Natural killer cell (primary cell): Measurements from ENCODE around the gene KAZN. TPM values are rescaled to one million over a fixed set of nuclear protein-coding genes. Genes with fewer than 3 reads are reported as not detected.

Experiments
- ATAC-seq, 3 donors: fragments of 150-1000 bp in 2 of 3; fragments of 200-7000 bp in 1 of 3; cut with Tn5 transposase; 1 replicate in 1 of 3; 2 replicates in 2 of 3; pipeline ENCODE4 v1.10.0; 2021; ENCODE audit warnings: mild to moderate bottlenecking in 2 of 3, moderate library complexity in 2 of 3
- DNase-seq, 2 donors: peaks; one replicate each; pipeline versions ENCODE4 v3.0.0 to v3.0.0-alpha.2; 2013 to 2021; ENCODE audit warnings: mixed read lengths in 1 of 2
- H3K27ac ChIP-seq: one replicate; pipeline ENCODE4 v1.5.1; 2013; ENCODE audit warnings: mild to moderate bottlenecking, low read length
- H3K27me3 ChIP-seq: one replicate; pipeline ENCODE4 v1.6.1; 2013; ENCODE audit warnings: low read length; ENCODE audit not compliant: control insufficient read depth, insufficient read depth
- H3K36me3 ChIP-seq: one replicate; pipeline ENCODE4 v1.6.1; 2013; ENCODE audit warnings: low read length; ENCODE audit not compliant: control insufficient read depth, insufficient read depth
- H3K4me1 ChIP-seq: one replicate; pipeline ENCODE4 v1.6.1; 2013; ENCODE audit warnings: low read length; ENCODE audit not compliant: control insufficient read depth, insufficient read depth
- H3K4me3 ChIP-seq: one replicate; pipeline ENCODE4 v1.5.1; 2013; ENCODE audit warnings: low read length
- H3K9me3 ChIP-seq: one replicate; pipeline ENCODE4 v1.6.1; 2013; ENCODE audit warnings: low read length; ENCODE audit not compliant: control insufficient read depth, insufficient read depth
- H3K27ac Mint-ChIP-seq, 2 donors: one replicate each; pipeline ENCODE4 v1.8.0; 2022; ENCODE audit warnings: mild to moderate bottlenecking in 2 of 2, mixed read lengths in 2 of 2, moderate library complexity in 1 of 2
- H3K27me3 Mint-ChIP-seq, 2 donors: one replicate each; pipeline ENCODE4 v1.8.0; 2022; ENCODE audit warnings: low read depth in 2 of 2, mixed read lengths in 2 of 2
- H3K36me3 Mint-ChIP-seq: one replicate; pipeline ENCODE4 v1.8.0; 2022; ENCODE audit warnings: mixed read lengths
- H3K4me1 Mint-ChIP-seq, 2 donors: one replicate each; pipeline ENCODE4 v1.8.0; 2022; ENCODE audit warnings: mixed read lengths in 2 of 2
- H3K4me3 Mint-ChIP-seq: one replicate; pipeline ENCODE4 v1.8.0; 2022; ENCODE audit warnings: mild to moderate bottlenecking, moderate library complexity, mixed read lengths
- H3K9me3 Mint-ChIP-seq, 2 donors: one replicate each; pipeline ENCODE4 v1.8.0; 2022; ENCODE audit warnings: mixed read lengths in 2 of 2
- WGBS: methylation state at CpG from one replicate; pipeline ENCODE4 v1.1.7; 2013; ENCODE audit warnings: missing lambda C conversion rate; ENCODE audit not compliant: insufficient coverage; 5-methylcytosine and 5-hydroxymethylcytosine counted together
- intact Hi-C: fragments of 100-400 bp; cut with micrococcal nuclease; formaldehyde crosslinking; loops from one replicate; pipeline ENCODE4 v1.14.2; 2022
- total RNA-seq, 4 donors: library from RNA; stranded (reverse); fragments of 120-200 nt in 1 of 4; gene quantifications; one replicate each; pipeline versions ENCODE4 v1.2.3 to v1.2.4, GENCODE V29; 2013 to 2022
- TF ChIP-seq, protein P1 (sequence below): fragments of 200-600 bp; IDR thresholded peaks from one replicate; pipeline ENCODE4 v1.8.0; 2022; ENCODE audit warnings: antibody characterized with exemption

The KAZN gene
- total RNA-seq, 3 donors from 2014 or later (not counting 1 experiment from before 2014, with no cell fraction given) = 1.2 to 2.0 (median 1.7) TPM

GRCh38 chr1:15148475-15148874 is 550.0 kb downstream of the KAZN start:
- no peaks in the 10 kb centered on the region for H3K9me3 Mint-ChIP-seq
- 89% methylated on average over 9 of the region's 9 CpGs for WGBS
- DNase-seq (no peak), ATAC-seq (no peak)
- Histone ChIP-seq H3K27me3 (peaks cover 20% of the 10 kb centered on the region), H3K4me3 (no peak overlapping the region), H3K27ac (no peak overlapping the region), H3K4me1 (peaks cover 12% of the 10 kb centered on the region), H3K9me3 (no peaks in the 10 kb centered on the region), H3K36me3 (no peaks in the 10 kb centered on the region)
- no peaks in the 10 kb centered on the region for H3K36me3 Mint-ChIP-seq
- TF ChIP-seq, protein P1, sequence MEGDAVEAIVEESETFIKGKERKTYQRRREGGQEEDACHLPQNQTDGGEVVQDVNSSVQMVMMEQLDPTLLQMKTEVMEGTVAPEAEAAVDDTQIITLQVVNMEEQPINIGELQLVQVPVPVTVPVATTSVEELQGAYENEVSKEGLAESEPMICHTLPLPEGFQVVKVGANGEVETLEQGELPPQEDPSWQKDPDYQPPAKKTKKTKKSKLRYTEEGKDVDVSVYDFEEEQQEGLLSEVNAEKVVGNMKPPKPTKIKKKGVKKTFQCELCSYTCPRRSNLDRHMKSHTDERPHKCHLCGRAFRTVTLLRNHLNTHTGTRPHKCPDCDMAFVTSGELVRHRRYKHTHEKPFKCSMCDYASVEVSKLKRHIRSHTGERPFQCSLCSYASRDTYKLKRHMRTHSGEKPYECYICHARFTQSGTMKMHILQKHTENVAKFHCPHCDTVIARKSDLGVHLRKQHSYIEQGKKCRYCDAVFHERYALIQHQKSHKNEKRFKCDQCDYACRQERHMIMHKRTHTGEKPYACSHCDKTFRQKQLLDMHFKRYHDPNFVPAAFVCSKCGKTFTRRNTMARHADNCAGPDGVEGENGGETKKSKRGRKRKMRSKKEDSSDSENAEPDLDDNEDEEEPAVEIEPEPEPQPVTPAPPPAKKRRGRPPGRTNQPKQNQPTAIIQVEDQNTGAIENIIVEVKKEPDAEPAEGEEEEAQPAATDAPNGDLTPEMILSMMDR = no peak
- no peak overlapping the region for H3K4me3 Mint-ChIP-seq
- intact Hi-C loops = no loop called here
- H3K4me1 Mint-ChIP-seq = no peaks in the 10 kb centered on the region
- H3K27me3 Mint-ChIP-seq = peaks cover 22 to 63% of the 10 kb centered on the region in 2 donors
- H3K27ac Mint-ChIP-seq = no peak overlapping the region

DNA sequence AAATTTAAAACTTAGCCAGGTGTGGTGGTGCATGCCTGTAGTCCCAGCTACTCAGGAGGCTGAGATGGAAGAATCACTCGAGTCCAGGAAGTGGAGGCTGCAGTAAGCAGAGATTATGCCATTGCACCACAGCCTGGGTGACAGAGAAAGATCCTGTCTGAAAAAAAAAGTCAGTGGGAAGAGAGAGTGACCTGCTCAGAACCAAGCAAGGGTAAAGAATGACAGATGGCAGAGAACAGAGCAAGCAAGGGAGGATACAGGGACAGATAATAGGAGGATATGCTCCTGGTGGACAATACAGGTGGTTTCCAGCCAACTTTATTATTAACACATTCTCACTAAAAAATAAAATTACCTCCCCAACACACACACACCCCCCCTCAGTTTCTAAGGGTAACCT is 550.5 kb downstream of the KAZN start:
- no peaks in the 10 kb centered on the region for H3K9me3 Mint-ChIP-seq
- intact Hi-C loops = no loop called here
- ATAC-seq (no peak), DNase-seq (no peak)
- peaks cover 20% of the 10 kb centered on the region for H3K27me3 ChIP-seq
- H3K36me3 Mint-ChIP-seq = no peaks in the 10 kb centered on the region
- WGBS = 0% methylated on average over 1 of the region's 1 CpG
- no peaks in the 10 kb centered on the region for H3K9me3 ChIP-seq
- no peak overlapping the region for H3K4me3 Mint-ChIP-seq
- H3K27me3 Mint-ChIP-seq = peaks cover 22 to 63% of the 10 kb centered on the region in 2 donors
- H3K27ac ChIP-seq = no peak overlapping the region
- TF ChIP-seq, protein P1 = no peak
- H3K4me3 ChIP-seq = no peak overlapping the region
- H3K36me3 ChIP-seq = no peaks in the 10 kb centered on the region
- H3K4me1 Mint-ChIP-seq = no peaks in the 10 kb centered on the region
- H3K27ac Mint-ChIP-seq = no peak overlapping the region
- peaks cover 14% of the 10 kb centered on the region for H3K4me1 ChIP-seq

GRCh38 chr1:15150376-15150775 is 551.9 kb downstream of the KAZN start:
- H3K4me1 ChIP-seq = peaks cover 26% of the 10 kb centered on the region
- no peak overlapping the region for H3K4me3 ChIP-seq
- no peak overlapping the region for H3K27ac ChIP-seq
- intact Hi-C loops = no loop called here
- no peaks in the 10 kb centered on the region for H3K9me3 ChIP-seq
- 82% methylated on average over 3 of the region's 3 CpGs for WGBS
- DNase-seq (no peak), ATAC-seq (no peak)
- peaks cover 33% of the 10 kb centered on the region for H3K27me3 ChIP-seq
- Mint-ChIP-seq H3K4me3 (no peak overlapping the region), H3K36me3 (no peaks in the 10 kb centered on the region), H3K4me1 (peaks cover 8 to 9% of the 10 kb centered on the region in 2 donors), H3K27me3 (peaks cover 28 to 62% of the 10 kb centered on the region in 2 donors), H3K9me3 (no peaks in the 10 kb centered on the region), H3K27ac (no peak overlapping the region)
- TF ChIP-seq, protein P1 = no peak
- no peaks in the 10 kb centered on the region for H3K36me3 ChIP-seq

DNA sequence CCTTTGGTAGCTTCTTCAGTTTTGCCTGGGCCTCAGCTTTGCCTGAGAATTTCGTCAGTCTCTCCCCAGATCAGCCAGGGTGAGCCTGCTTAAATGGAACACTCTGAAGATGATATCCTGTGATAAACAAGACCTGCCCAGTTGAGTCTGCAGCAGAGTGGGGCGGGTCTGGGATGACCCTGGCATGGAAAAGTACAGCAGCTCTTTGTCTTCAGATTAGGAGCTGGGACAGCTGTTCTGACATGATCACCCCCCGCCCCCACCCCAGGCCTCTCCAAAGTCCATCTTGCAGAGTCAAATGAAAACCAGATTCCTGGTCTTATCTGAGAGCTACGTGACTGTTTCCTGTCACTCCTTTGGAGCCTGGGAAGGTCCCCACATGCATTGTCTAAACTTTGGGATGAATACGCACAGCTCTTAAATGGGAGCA is 552.9 kb downstream of the KAZN start:
- H3K27me3 Mint-ChIP-seq = peaks cover 34 to 52% of the 10 kb centered on the region in 2 donors
- 85% methylated on average over 5 of the region's 5 CpGs for WGBS
- intact Hi-C loops = no loop called here

More for the DNA sequence above, 552.9 kb downstream of the KAZN start:
- ATAC-seq (no peak), DNase-seq (no peak)
- H3K4me1 ChIP-seq = peaks cover 36% of the 10 kb centered on the region
- no peak overlapping the region for H3K4me3 ChIP-seq
- H3K36me3 ChIP-seq = no peaks in the 10 kb centered on the region
- Mint-ChIP-seq H3K9me3 (no peaks in the 10 kb centered on the region), H3K4me1 (peaks cover 16 to 19% of the 10 kb centered on the region in 2 donors), H3K36me3 (no peaks in the 10 kb centered on the region), H3K4me3 (no peak overlapping the region), H3K27ac (no peak overlapping the region)
- H3K27ac ChIP-seq = no peak overlapping the region
- TF ChIP-seq, protein P1 = no peak
- no peaks in the 10 kb centered on the region for H3K9me3 ChIP-seq
- peaks cover 34% of the 10 kb centered on the region for H3K27me3 ChIP-seq
